Iris pigment epithelial cell (primary cell): Measurements from ENCODE around the gene THUMPD1.
"Not testable (repeated sequence)": the region's sequence is repeated elsewhere in the genome, so short reads cannot be mapped to it uniquely, and the experiment has no call there.

Source experiments
- DNase-seq: peaks from one replicate; pipeline ENCODE4 v3.0.0-alpha.2; 2011; ENCODE audit warnings: low read depth

Gene THUMPD1

DNA sequence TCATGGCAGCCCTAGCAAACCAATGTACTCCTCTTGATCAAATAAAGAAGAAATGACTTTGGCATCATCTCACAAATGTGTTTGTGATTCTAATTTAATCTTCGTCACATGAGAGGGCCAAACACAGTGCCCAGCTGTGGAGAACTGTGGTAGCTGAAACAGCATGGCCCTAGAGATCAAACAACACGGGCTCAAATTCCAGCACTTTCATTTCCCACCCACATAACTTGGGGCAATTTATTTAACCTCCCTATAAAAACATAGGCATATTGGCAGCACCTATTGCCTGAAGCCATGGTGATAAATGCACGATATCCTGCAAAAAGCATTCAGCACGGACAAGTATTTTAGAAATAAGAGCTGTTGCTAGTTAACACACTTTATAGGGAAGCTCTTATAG is 46.6 kb downstream of the THUMPD1 start:
- no peak for DNase-seq

DNA sequence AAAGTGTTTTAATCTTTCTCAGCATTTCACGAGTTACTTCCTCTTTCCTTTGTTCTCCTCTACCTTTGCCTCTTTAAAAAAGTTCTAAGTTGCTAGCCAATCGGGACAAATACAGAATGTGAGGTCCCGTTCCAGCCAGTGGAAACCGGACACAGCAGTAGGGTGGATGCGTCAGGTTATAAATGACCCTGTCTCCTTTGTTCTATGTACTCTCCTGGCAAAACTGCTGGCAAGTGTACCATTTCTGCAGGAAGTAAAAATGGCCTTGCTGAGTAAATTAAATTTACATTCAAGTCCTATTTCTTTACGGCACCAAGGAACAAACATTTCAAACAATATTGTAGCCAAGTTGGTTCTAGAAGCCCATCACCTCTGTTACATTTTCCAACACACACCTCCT is 47.5 kb downstream of the THUMPD1 start:
- not testable (repeated sequence) for DNase-seq

DNA sequence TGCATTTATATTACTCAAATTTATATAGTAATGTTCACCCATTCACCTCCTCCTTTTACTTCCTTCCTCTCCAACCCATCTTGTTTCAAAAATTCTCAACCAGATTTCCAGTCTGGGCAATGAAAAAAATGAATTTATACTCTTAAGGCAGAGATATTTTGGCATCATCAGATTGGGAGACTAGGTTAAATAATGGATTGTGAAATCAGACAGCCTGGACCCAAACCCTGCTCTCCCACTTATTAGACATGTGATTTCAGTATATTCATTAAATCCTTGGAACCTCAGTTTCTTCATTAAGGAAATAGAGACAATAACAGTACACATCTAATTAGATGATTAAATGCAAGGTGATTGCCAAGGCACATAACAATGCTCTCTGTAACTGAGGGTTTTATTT is 52.0 kb downstream of the THUMPD1 start:
- DNase-seq = no peak

DNA sequence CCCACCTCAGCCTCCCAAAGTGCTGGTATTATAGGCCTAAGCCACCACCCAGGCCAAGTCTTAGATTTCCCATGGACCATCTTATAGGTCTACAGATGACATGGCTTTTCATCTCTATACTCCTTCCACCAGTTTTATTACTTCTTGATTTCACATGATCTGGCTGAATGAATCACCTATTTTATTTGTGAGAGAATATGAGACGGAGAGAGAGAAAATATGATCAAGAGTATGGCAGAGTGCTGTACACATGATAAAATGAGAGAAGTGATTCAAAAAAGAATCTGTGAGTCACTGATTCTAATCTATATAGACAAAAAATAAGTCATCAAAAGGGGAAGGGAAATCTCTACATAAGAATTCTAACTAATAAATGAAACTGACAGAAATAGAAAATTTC is 57.8 kb downstream of the THUMPD1 start:
- DNase-seq = no peak
